GM18526 (cell line): ENCODE data around the gene KLHL11.

ENCODE experiments used
- POLR2A ChIP-seq: IDR thresholded peaks from 3 replicates; pipeline ENCODE4 v1.6.1; 2011; ENCODE audit not compliant: insufficient read length; ENCODE audit errors: extremely low read depth

KLHL11 gene

DNA sequence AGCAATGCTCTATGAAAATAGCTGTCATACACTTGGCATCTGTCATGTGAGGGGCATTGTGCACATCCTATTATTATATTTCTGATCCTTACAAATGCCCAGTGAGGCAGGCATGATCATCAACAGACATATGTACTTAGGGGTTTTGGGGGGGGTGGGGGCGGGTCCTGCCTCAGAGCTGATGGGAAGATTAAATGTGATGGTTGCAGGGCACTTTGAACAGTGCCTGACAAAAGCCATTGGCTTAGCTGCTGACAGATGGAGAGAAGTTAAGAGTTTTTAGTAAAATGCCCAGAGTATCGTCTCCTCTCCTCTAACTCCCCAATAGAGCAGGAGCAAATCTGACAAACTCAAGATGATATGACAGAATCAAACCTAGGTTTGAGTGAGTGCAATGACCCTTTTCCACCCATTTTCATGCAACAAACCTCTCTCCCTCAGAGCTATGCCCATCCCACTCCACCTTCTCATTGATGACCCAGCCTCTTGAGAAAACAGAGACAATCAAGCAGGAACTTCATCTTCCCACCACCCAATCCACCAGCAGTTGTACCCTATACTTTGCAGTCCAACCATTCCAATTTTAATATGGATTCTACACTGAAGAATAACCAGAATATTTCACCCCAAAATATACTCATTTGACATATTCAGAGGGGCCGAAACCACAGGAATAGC, 4.8 kb downstream of the KLHL11 start:
- TF ChIP-seq POLR2A, result no peak

DNA sequence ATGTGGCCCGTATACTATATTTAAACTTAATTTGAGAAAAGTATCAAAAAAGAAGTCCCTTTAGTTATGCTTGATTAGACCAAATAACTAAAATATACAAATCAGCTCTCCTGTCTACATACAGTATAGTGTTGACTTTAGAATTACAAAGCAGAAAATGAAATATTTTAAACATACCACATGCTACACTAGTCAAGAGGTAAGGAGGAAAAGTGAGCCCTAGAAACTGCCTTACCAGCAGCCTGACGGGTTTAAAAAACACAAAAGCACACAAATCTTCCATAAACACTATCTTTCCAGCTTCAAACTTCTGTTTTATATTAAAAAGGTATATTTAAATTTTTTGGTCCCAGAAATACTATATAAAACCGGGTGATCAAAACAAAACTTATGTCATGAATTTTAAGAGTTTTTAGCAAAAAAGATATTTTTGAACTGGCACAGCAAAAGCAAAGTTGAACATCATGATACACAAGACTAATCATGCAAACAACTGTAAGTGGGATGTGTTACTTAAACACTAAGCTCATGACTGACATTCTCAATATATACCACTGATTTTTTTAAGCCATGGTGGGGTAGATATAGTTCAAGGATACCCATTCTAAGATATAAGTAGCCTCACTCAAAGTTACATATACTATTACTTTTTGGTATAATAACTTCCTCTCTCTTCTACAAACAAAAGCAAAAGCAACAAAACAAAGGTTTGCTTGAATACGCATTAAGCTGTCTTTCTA, 15.8 kb downstream of the KLHL11 start:
- TF ChIP-seq POLR2A, result no peak

DNA sequence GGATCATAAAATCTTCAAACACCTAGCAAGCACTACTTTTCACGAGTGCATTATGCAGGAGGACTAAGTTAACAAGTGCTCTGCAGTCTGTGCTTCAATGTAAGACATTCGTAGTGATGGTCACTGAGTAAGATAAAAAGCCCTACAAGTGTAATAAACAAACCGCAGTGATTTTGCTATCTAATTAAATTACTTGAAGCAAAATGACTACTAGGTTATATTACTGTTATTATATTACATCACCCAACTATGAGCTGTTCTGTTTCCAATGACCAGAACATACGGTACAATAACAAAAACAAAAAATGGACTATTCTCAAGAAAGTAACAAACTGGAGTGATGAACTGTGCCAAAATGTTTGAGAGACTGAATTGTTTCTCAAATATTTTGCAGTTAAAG, 16.4 kb downstream of the KLHL11 start:
- TF ChIP-seq POLR2A, result no peak

DNA sequence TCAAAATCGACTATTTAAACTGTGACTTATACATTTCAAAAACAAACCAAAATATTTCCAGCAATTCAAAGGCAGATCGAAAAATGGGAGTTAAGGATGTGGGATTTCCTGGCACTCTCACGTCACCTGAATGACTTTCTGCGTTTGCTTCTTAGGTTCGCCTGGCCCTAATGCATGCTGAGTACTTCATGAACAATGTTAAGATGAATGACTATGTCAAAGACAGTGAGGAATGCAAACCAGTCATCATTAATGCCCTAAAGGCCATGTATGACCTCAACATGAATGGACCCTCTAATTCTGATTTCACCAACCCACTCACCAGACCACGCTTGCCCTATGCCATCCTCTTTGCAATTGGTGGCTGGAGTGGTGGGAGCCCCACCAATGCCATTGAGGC, 20.3 kb downstream of the KLHL11 start:
- TF ChIP-seq POLR2A, result no peak

DNA sequence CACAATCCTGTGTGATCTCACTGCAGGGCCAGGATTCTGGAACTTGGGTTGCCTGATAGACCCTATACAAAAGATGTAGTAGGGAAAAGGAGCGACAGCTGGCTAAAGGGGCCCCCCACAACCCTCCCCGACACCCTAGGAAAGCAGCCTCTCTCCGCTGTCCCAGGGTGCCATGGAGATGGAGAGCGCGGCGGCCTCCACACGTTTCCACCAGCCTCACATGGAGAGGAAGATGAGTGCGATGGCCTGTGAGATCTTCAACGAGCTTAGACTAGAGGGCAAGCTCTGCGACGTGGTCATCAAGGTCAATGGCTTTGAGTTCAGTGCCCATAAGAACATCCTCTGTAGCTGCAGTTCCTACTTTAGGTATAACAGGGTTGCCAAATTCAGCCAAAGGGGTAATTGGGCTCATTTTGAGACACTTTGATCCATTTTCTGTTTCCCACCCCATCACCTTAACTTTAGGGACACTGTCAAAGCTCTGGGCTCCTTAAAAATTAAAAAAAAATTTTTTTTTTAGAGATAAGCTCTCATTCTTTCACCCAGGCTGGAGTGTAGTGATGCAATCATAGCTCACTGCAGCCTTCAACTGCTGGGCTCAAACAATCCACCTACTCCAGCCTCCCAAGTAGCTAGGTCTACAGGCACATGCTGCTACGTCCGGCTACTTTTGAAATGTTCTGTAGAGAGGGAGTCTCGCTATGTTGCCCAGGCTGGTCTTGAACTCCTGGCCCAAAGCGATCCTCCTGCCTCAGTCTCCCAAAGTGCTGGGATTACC, 27.3 kb downstream of the KLHL11 start, which contains the start of gene KLHL10:
KLHL10 (plus strand) TSS at position 65 of the 778 bp plus-strand sequence; CDS start at position 173, 108 bp downstream.
- TF ChIP-seq POLR2A, result no peak

DNA sequence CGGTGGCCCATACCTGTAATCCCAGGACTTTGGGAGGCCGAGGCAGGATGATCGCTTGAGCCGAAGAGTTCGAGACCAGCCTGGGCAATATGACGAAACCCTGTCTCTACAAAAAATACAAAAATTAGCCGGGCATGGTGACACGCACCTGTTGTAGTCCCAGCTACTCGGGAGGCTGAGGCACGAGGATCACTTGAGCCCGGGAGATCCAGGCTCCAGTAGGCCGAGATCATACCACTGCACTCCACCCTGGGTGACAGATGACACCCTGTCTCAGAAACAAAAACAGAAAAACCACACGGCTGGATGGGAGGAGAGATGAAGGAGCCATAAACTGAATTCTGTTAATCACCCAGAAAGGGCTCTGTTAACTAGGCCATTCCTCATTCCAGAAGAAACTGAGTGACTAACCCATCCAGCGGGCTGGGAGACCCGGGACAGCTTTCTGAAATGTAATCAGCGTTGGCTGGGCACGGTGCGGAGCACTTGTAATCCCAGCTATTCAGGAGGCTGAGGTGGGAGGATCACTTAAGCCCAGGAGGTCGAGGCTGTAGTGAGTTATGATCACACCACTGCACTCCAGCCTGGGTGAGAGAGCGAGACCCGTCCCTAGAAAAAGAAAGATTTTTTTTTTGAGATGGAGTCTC, 28.6 kb downstream of the KLHL11 start:
- TF ChIP-seq POLR2A, result no peak

DNA sequence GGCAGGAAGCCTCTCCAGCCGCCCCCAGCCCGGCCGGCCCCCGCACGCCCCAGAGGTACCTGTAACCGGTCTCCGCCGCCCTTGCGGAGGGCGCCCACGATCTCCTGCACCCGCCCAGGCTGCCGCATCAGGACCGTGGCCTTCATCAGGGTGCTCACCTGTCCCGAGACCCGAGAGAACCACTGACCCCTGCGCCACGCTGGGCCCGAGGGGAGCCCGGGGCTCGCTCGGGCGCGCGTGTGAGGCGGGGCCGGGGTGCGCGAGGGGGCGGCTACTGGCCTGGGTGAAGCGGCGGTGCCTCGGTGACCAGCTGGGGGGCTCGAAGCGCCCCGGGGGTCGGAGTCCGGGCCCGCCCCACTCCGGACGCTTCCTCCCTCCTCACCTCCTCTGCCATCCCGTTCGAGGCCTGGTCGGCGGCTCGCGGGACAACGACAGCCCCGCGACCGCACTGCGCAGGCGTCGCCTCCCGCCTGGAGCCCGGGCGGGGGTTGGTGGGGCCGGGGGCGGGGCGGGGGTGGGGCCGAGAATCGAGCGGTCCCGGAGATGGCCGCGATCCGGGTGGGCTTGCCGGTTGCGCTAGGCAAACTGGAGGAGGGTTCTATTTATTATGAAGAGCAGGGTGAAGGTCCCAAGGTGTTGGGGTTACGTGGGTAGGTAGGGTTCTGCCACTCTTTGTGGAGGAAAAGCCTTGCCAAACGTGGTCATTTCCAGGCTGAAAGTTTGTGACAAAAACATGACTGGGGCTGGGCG, 29.2 kb downstream of the KLHL11 start, which contains the start of gene NT5C3B:
NT5C3B (minus strand) TSS at position 433 of the 750 bp plus-strand sequence; CDS start at position 394, 39 bp downstream.
- TF ChIP-seq POLR2A, result peak; percentile 34

DNA sequence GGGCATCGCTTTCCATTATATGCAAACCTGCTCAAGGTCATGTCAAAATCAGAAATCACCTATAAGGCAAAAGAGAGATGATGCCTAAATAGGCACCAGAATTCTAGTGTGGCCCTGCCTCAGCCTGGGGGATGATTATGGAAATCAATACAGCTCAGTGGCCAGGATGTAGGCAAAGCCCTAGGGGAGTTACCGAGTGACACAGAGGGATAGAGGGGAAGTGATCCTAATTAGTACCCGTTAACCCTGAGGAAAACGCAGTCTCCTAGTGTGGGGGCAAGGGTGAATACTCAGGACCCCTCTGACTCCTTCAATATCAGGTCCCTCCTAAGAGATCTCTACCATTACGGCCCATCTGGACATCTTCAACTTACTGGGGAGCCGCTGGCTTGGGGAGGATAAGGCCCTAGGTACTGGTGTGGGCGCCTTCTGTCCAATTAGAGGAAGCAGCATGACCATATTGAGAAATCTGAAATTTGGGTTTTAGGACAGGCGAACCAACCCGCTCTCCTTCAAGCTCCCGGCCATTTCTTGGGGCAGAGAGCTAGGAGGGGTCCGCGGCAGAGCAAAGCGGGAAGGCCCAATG, 29.9 kb downstream of the KLHL11 start:
- TF ChIP-seq POLR2A, result no peak

DNA sequence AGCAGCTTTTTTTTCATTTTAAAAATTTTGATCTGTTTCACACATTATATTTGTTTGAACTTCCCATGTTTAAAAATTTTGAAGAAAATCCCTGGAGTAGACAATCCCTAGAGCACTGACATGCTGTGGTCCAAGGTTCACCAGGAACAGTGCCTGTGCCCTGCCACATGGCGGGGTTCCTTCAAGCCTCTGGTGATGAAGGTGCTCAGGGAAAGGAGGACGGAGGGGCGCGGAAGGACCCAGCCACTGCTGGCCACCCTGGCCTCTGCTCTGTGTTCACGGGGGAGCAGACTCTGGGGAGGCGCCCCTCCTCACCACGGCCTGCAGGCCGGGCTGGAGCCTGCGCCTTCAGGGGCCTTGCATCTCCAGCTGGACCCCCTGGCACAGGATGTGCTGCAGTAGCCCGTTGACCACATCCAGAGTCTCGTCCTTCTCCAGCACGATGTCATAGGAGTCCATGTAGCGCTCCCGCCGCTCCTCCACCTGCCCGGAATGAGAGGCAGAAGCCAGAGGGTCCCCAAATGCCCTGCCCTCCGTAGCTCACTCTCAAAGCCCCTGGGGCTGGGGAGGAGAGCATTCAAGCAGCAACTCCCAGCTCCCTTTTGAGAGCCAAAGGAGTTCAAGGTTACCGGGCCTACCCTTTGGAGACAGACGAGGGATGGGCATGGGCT, 39.9 kb downstream of the KLHL11 start:
- TF ChIP-seq POLR2A, result no peak

DNA sequence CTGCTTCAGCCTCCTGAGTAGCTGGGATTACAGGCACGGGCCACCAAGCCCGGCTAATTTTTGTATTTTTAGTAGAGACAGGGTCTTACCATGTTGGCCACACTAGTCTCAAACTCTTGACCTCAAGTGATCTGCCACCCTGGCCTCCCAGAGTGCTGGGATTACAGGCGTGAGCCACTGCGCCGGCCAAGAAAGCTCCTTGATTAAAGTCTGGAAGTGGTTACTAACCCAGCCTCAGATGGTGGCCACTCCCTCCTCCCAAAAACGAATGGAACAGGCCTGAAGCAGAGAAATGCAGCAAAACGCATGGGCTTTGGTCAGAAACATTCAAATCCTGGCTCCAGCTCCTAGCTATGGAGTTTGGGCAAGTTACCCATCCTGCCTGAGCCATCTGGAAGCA, 41.1 kb downstream of the KLHL11 start:
- TF ChIP-seq POLR2A, result no peak

DNA sequence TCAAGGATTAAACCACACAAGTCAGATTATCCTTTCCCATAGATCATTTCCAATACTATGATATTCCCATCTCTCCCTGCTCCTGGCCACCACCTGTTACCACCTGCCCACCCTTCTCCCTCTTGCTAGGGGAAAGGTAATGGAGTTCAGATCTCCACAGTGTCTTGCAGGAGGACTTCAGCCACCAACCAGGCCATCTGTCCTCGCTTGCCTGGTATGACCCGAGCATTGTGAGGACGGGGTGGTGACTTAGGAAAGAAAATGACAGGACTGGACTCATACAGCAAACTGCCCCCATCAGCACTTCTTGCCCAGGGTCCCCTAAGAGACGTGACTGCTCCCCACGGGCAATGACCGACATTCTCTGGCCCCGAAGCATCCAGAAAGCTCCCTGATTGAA, 41.6 kb downstream of the KLHL11 start:
- TF ChIP-seq POLR2A, result no peak

DNA sequence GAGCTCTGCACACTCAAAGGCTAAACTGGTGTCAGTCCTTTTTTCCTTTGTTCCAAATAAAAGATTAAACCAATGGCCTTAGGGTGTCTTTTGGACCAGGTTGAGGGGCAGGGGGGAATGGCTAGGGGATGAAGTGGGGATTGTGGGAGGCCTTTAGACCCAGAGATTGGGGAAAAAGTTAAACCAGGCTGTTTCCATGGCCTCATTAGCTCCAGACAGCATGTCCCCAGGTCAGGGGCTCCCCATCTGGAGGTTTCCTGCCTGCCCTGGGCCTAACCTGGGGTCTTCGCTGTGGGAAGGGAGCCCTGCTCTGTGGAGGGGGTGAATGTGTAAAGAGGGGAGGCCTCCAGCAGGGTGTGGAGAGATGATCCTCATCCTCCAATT, 42.1 kb downstream of the KLHL11 start:
- TF ChIP-seq POLR2A, result no peak

DNA sequence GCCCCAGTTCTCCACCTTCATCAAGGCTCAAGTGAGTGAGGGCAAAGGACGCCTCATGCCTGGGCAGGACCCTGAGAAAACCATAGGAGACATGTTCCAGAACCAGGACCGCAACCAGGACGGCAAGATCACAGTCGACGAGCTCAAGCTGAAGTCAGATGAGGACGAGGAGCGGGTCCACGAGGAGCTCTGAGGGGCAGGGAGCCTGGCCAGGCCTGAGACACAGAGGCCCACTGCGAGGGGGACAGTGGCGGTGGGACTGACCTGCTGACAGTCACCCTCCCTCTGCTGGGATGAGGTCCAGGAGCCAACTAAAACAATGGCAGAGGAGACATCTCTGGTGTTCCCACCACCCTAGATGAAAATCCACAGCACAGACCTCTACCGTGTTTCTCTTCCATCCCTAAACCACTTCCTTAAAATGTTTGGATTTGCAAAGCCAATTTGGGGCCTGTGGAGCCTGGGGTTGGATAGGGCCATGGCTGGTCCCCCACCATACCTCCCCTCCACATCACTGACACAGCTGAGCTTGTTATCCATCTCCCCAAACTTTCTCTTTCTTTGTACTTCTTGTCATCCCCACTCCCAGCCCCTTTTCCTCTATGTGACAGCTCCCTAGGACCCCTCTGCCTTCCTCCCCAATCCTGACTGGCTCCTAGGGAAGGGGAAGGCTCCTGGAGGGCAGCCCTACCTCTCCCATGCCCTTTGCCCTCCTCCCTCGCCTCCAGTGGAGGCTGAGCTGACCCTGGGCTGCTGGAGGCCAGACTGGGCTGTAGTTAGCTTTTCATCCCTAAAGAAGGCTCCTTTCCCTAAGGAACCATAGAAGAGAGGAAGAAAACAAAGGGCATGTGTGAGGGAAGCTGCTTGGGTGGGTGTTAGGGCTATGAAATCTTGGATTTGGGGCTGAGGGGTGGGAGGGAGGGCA, 42.7 kb downstream of the KLHL11 start:
- TF ChIP-seq POLR2A, result no peak
